Gastroesophageal sphincter (tissue), 4 donors: ENCODE results near the gene PRKG1. TPM values are rescaled to one million over a fixed set of nuclear protein-coding genes. Genes with fewer than 3 reads are reported as not detected.

Experiments used
- ATAC-seq: fragments of 150-250 bp; one replicate; pipeline ENCODE4 v1.9.1; 2016; ENCODE audit warnings: mild to moderate bottlenecking, moderate library complexity
- H3K27ac ChIP-seq, 4 donors: fragments of 200-600 bp; sonication (generic) in 3 of 4; 1 replicate in 3 of 4; 2 replicates in 1 of 4; pipeline ENCODE4 v1.5.1; 2016 to 2019
- H3K27me3 ChIP-seq: fragments of 200-600 bp; sonication (generic); one replicate; pipeline ENCODE4 v1.5.1; 2019
- H3K36me3 ChIP-seq, 2 donors: fragments of 200-600 bp; sonication (generic); one replicate each; pipeline ENCODE4 v1.5.1; 2019; ENCODE audit warnings: control low read depth in 1 of 2
- H3K4me1 ChIP-seq, 3 donors: fragments of 200-600 bp; sonication (generic); 1 replicate in 2 of 3; 2 replicates in 1 of 3; pipeline ENCODE4 v1.5.1; 2016 to 2019; ENCODE audit warnings: control low read depth in 2 of 3
- H3K4me3 ChIP-seq, 2 donors: fragments of 200-600 bp; sonication (generic); one replicate each; pipeline ENCODE4 v1.5.1; 2019; ENCODE audit warnings: mild to moderate bottlenecking in 1 of 2, moderate library complexity in 1 of 2
- H3K9me3 ChIP-seq, 3 donors: fragments of 200-600 bp; sonication (generic); one replicate each; pipeline ENCODE4 v1.5.1; 2017 to 2019; ENCODE audit warnings: control low read depth in 2 of 3
- CTCF ChIP-seq, 4 experiments: fragments of 200-600 bp in 2 of 4; fragments of 450-650 bp in 2 of 4; sonication (generic) in 1 of 4; IDR thresholded peaks; one replicate each; pipeline ENCODE4 v1.5.1; 2017 to 2019; ENCODE audit warnings: antibody characterized with exemption in 4 of 4, mild to moderate bottlenecking in 2 of 4, moderate library complexity in 2 of 4
- EP300 ChIP-seq: sonication (generic); formaldehyde crosslinking; IDR thresholded peaks from one replicate; pipeline ENCODE4 v1.6.1; 2017; ENCODE audit warnings: antibody characterized with exemption, mild to moderate bottlenecking
- POLR2A ChIP-seq, 2 donors: fragments of 450-650 bp; IDR thresholded peaks; one replicate each; pipeline ENCODE4 v1.6.1; 2017; ENCODE audit warnings: antibody characterized with exemption in 2 of 2, mild to moderate bottlenecking in 2 of 2, moderate library complexity in 1 of 2
- POLR2AphosphoS5 ChIP-seq: sonication (generic); formaldehyde crosslinking; IDR thresholded peaks from one replicate; pipeline ENCODE4 v1.6.1; 2017; ENCODE audit warnings: antibody characterized with exemption
- WGBS, 2 donors: methylation state at CpG; one replicate each; pipeline ENCODE4 v1.1.5; 2018; ENCODE audit warnings: low coverage in 1 of 2; 5-methylcytosine and 5-hydroxymethylcytosine counted together
- total RNA-seq, 4 donors: library from RNA; depleted of rRNA; stranded (reverse); fragments of >200 nt; gene quantifications; one replicate each; pipeline ENCODE4 v1.1.0, GENCODE V29; 2016

The PRKG1 gene
- total RNA-seq, 4 donors from 2014 or later = 27.5 to 73.2 (median 39.2) TPM

- no peak overlapping the region for H3K27ac ChIP-seq
- no peaks in the 10 kb centered on the region for H3K36me3 ChIP-seq
- 83 to 94% methylated on average over 3 of the region's 3 CpGs for WGBS, 2 donors
- TF ChIP-seq POLR2A (IDR thresholded peaks at IDR 0.05) (no peak), POLR2AphosphoS5 (no peak), EP300 (no peak), CTCF (IDR thresholded peaks at IDR 0.05) (no peak)
- ATAC-seq = no peak
- H3K9me3 ChIP-seq = no peaks in the 10 kb centered on the region
- H3K27me3 ChIP-seq = no peaks in the 10 kb centered on the region
- H3K4me1 ChIP-seq = no peaks in the 10 kb centered on the region
- H3K4me3 ChIP-seq = no peak overlapping the region
These were observed 1257.5 kb downstream of the PRKG1 start for GRCh38 chr10:52331638-52332364.

GRCh38 chr10:52332815-52333214 lies 1258.5 kb downstream of the PRKG1 start:
- H3K4me1 ChIP-seq = no peaks in the 10 kb centered on the region
- no peak overlapping the region for H3K27ac ChIP-seq
- H3K4me3 ChIP-seq = no peak overlapping the region
- no peak for ATAC-seq
- no peaks in the 10 kb centered on the region for H3K27me3 ChIP-seq
- H3K9me3 ChIP-seq = no peaks in the 10 kb centered on the region
- TF ChIP-seq POLR2A (IDR thresholded peaks at IDR 0.05) (no peak), CTCF (IDR thresholded peaks at IDR 0.05) (no peak), POLR2AphosphoS5 (no peak), EP300 (no peak)
- H3K36me3 ChIP-seq = no peaks in the 10 kb centered on the region
- 75 to 81% methylated on average over 4 to 5 of the region's 5 CpGs for WGBS, 2 donors

- no peaks in the 10 kb centered on the region for H3K4me1 ChIP-seq
- H3K4me3 ChIP-seq = no peak overlapping the region
- no peaks in the 10 kb centered on the region for H3K36me3 ChIP-seq
- no peak for ATAC-seq
- TF ChIP-seq CTCF (IDR thresholded peaks at IDR 0.05) (no peak), POLR2AphosphoS5 (no peak), EP300 (no peak), POLR2A (IDR thresholded peaks at IDR 0.05) (no peak)
- H3K9me3 ChIP-seq = no peaks in the 10 kb centered on the region
- 86 to 90% methylated on average over 1 of the region's 1 CpG for WGBS, 2 donors
- H3K27me3 ChIP-seq = peaks cover 6% of the 10 kb centered on the region
- no peak overlapping the region for H3K27ac ChIP-seq
These were observed 1260.3 kb downstream of the PRKG1 start for GRCh38 chr10:52334595-52334994.

- no peaks in the 10 kb centered on the region for H3K4me1 ChIP-seq
- H3K27me3 ChIP-seq = peaks cover 6% of the 10 kb centered on the region
- H3K36me3 ChIP-seq = no peaks in the 10 kb centered on the region
- WGBS, 2 donors = 64 to 74% methylated on average over 1 of the region's 1 CpG
- ATAC-seq = no peak
- no peak overlapping the region for H3K4me3 ChIP-seq
- H3K9me3 ChIP-seq = no peaks in the 10 kb centered on the region
- TF ChIP-seq POLR2A (IDR thresholded peaks at IDR 0.05) (no peak), POLR2AphosphoS5 (no peak), EP300 (no peak), CTCF (IDR thresholded peaks at IDR 0.05) (no peak)
- H3K27ac ChIP-seq = no peak overlapping the region
These were observed 1261.4 kb downstream of the PRKG1 start for GRCh38 chr10:52335665-52336064.

GRCh38 chr10:52337225-52337624 lies 1262.9 kb downstream of the PRKG1 start:
- peaks cover 6% of the 10 kb centered on the region for H3K27me3 ChIP-seq
- H3K4me1 ChIP-seq = no peaks in the 10 kb centered on the region
- WGBS, 2 donors = 77 to 93% methylated on average over 1 of the region's 1 CpG
- no peak overlapping the region for H3K27ac ChIP-seq
- no peaks in the 10 kb centered on the region for H3K9me3 ChIP-seq
- no peak for TF ChIP-seq POLR2AphosphoS5
- no peak for TF ChIP-seq EP300
- TF ChIP-seq CTCF (IDR thresholded peaks at IDR 0.05) = no peak
- no peak for TF ChIP-seq POLR2A (IDR thresholded peaks at IDR 0.05)
- no peak overlapping the region for H3K4me3 ChIP-seq
- no peak for ATAC-seq
- H3K36me3 ChIP-seq = no peaks in the 10 kb centered on the region
